IMR-90 (cell line): ENCODE measurements around the gene THSD7B. TPM values are rescaled to one million over a fixed set of nuclear protein-coding genes. Genes with fewer than 3 reads are reported as not detected.

Experiments used
- ATAC-seq: fragments of 200-7000 bp; cut with Tn5 transposase; 2 replicates; pipeline ENCODE4 v1.9.1; 2020; ENCODE audit warnings: low read depth, mild to moderate bottlenecking, moderate library complexity
- BruUV-seq: library from RNA; stranded (reverse); fragments of 400-500 nt; replicated peaks from 2 replicates; lab custom pipeline; 2021; lab: Mats Ljungman, UMichigan
- CTCF ChIA-PET: fragments of 300-600 bp; formaldehyde crosslinking; extraction: SDS; loops from one replicate; lab custom pipeline; 2021; ENCODE audit warnings: antibody characterized with exemption; lab: Yijun Ruan, JAX
- POLR2A ChIA-PET: fragments of 300-600 bp; sonication (Branson Sonifier 250); formaldehyde crosslinking; loops from one replicate; lab custom pipeline; 2022; ENCODE audit warnings: antibody characterized with exemption; ENCODE audit not compliant: unreplicated experiment; lab: Charles Lee
- DNase-seq: peaks from one replicate; pipeline ENCODE4 v3.0.0; 2013
- H2AFZ ChIP-seq: replicated peaks from 2 replicates; pipeline ENCODE3; 2013; ENCODE audit warnings: low read length, mild to moderate bottlenecking; ENCODE audit not compliant: poor library complexity
- H2AK5ac ChIP-seq: 2 replicates; pipeline ENCODE4 v1.6.1; 2013; ENCODE audit warnings: low read depth, low read length, inconsistent platforms
- H2AK9ac ChIP-seq: replicated peaks from 2 replicates; pipeline ENCODE3; 2013; ENCODE audit warnings: mild to moderate bottlenecking, low read depth, low read length, moderate library complexity; ENCODE audit not compliant: poor library complexity
- H2BK120ac ChIP-seq: 2 replicates; pipeline ENCODE4 v1.6.1; 2013; ENCODE audit warnings: low read depth, low read length, inconsistent platforms
- H2BK15ac ChIP-seq: 3 replicates; pipeline ENCODE4 v1.6.1; 2013; ENCODE audit warnings: low read depth, low read length, inconsistent platforms
- H2BK20ac ChIP-seq: 2 replicates; pipeline ENCODE4 v1.6.1; 2013; ENCODE audit warnings: low read depth, mild to moderate bottlenecking, inconsistent platforms, low read length, moderate library complexity
- H2BK5ac ChIP-seq: 2 replicates; pipeline ENCODE4 v1.6.1; 2013; ENCODE audit warnings: mild to moderate bottlenecking, low read depth, low read length, inconsistent platforms; ENCODE audit not compliant: poor library complexity, severe bottlenecking
- H3K14ac ChIP-seq: replicated peaks from 2 replicates; pipeline ENCODE4 v1.6.1; 2013; ENCODE audit warnings: low read depth, low read length, inconsistent platforms
- H3K18ac ChIP-seq: 2 replicates; pipeline ENCODE4 v1.6.1; 2013; ENCODE audit warnings: low read depth, low read length, control low read depth
- H3K23ac ChIP-seq: 2 replicates; pipeline ENCODE4 v1.6.1; 2013; ENCODE audit warnings: low read depth, low read length, inconsistent platforms
- H3K27ac ChIP-seq: 2 replicates; pipeline ENCODE4 v1.5.1; 2013; ENCODE audit warnings: mild to moderate bottlenecking, control low read depth, low read length; ENCODE audit not compliant: insufficient read depth
- H3K27me3 ChIP-seq: 2 replicates; pipeline ENCODE4 v1.6.1; 2013; ENCODE audit warnings: low read length; ENCODE audit not compliant: control insufficient read depth, insufficient read depth
- H3K36me3 ChIP-seq: 2 replicates; pipeline ENCODE4 v1.6.1; 2013; ENCODE audit warnings: low read length, mixed read lengths; ENCODE audit not compliant: control insufficient read depth, insufficient read depth
- H3K4ac ChIP-seq: 2 replicates; pipeline ENCODE4 v1.6.1; 2013; ENCODE audit warnings: low read depth, low read length, inconsistent platforms
- H3K4me1 ChIP-seq: 2 replicates; pipeline ENCODE4 v1.6.1; 2013; ENCODE audit warnings: low read length, mixed read lengths; ENCODE audit not compliant: control insufficient read depth, insufficient read depth
- H3K4me2 ChIP-seq: 2 replicates; pipeline ENCODE4 v1.6.1; 2013; ENCODE audit warnings: low read depth, mild to moderate bottlenecking, control low read depth, low read length, moderate library complexity
- H3K4me3 ChIP-seq: 2 replicates; pipeline ENCODE4 v1.5.1; 2013; ENCODE audit warnings: low read depth, mild to moderate bottlenecking, control low read depth, low read length, moderate library complexity; ENCODE audit not compliant: insufficient read depth
- H3K56ac ChIP-seq: 2 replicates; pipeline ENCODE4 v1.6.1; 2013; ENCODE audit warnings: low read length, inconsistent platforms; ENCODE audit not compliant: insufficient read depth; ENCODE audit errors: extremely low read depth
- H3K79me1 ChIP-seq, 2 experiments: 2 replicates each; pipeline ENCODE4 v1.6.1; 2013; ENCODE audit warnings: low read length in 2 of 2, inconsistent platforms in 1 of 2, low read depth in 1 of 2
- H3K9ac ChIP-seq: 2 replicates; pipeline ENCODE4 v1.6.1; 2013; ENCODE audit warnings: low read depth, low read length, control low read depth
- H3K9me1 ChIP-seq: 2 replicates; pipeline ENCODE4 v1.6.1; 2013; ENCODE audit warnings: low read length, inconsistent platforms; ENCODE audit not compliant: insufficient read depth
- H3K9me3 ChIP-seq: 2 replicates; pipeline ENCODE4 v1.6.1; 2013; ENCODE audit warnings: low read length; ENCODE audit not compliant: control insufficient read depth, insufficient read depth
- H4K20me1 ChIP-seq: 2 replicates; pipeline ENCODE4 v1.6.1; 2013; ENCODE audit warnings: low read length, inconsistent platforms; ENCODE audit not compliant: insufficient read depth
- H4K5ac ChIP-seq: 2 replicates; pipeline ENCODE4 v1.6.1; 2013; ENCODE audit warnings: mild to moderate bottlenecking, low read depth, low read length, control low read depth
- H4K8ac ChIP-seq, 2 experiments: 2 replicates each; pipeline ENCODE4 v1.6.1; 2013; ENCODE audit warnings: low read depth in 2 of 2, low read length in 2 of 2, control low read depth in 1 of 2, inconsistent platforms in 1 of 2
- H4K91ac ChIP-seq: 2 replicates; pipeline ENCODE4 v1.6.1; 2013; ENCODE audit warnings: low read depth, low read length, inconsistent platforms; ENCODE audit not compliant: insufficient read depth
- BHLHE40 ChIP-seq: fragments of 150-350 bp; IDR thresholded peaks from 2 replicates; pipeline ENCODE4 v1.6.1; 2016; ENCODE audit warnings: mild to moderate bottlenecking, low read depth, low read length
- SMC3 ChIP-seq: fragments of 150-350 bp; IDR thresholded peaks from 2 replicates; pipeline ENCODE4 v1.6.1; 2016; ENCODE audit warnings: low read depth, mild to moderate bottlenecking, antibody characterized with exemption, low read length, moderate library complexity
- WGBS, 2 experiments: methylation state at CpG; one replicate each; pipeline versions ENCODE4 v1.1.5 to v1.1.7; 2013; ENCODE audit warnings: missing lambda C conversion rate in 2 of 2; ENCODE audit not compliant: insufficient read length in 1 of 2; ENCODE audit errors: extremely low coverage in 2 of 2; 5-methylcytosine and 5-hydroxymethylcytosine counted together
- dilution Hi-C: fragments of 300-500 bp; cut with HindIII; formaldehyde crosslinking; loops from one replicate; pipeline ENCODE4 v1.14.3; 2018; ENCODE audit warnings: low sequenced_read_pairs; ENCODE audit not compliant: unreplicated experiment
- in situ Hi-C: fragments of 300-500 bp; cut with MboI; formaldehyde crosslinking; loops from 3 replicates; pipeline ENCODE4 v1.14.3; 2019; ENCODE audit warnings: low sequenced_read_pairs, inconsistent platforms, mixed read lengths
- intact Hi-C: fragments of 100-400 bp; cut with micrococcal nuclease; formaldehyde crosslinking; loops from 2 replicates; pipeline ENCODE4 v1.10.0; 2022
- polyA plus RNA-seq, 3 experiments: library from polyadenylated mRNA; depleted of rRNA; stranded (reverse); fragments of >200 nt; gene quantifications; 2 replicates each; pipeline ENCODE4 v1.2.3, GENCODE V29; 2012; ENCODE audit warnings: low replicate concordance in 1 of 3
- total RNA-seq: library from RNA; depleted of rRNA; stranded (reverse); fragments of >200 nt; gene quantifications from 2 replicates; pipeline ENCODE4 v1.2.3, GENCODE V29; 2012

THSD7B gene
- total and polyA plus RNA-seq, 2 of the 4 experiments (the other 2 are of a cell fraction), result not detected

GRCh38 chr2:136796339-136796738 is 31.0 kb downstream of the THSD7B start:
- ChIA-PET CTCF (interaction anchor here (0.6 kb wide), 1 partner anchor 882 kb away, joined by 3 read pairs; no protein-coding TSS in a partner anchor), POLR2A (no interaction called here)
- Histone ChIP-seq H3K27ac (no peak overlapping the region), H3K23ac (no peak overlapping the region), H3K9ac (no peak overlapping the region), H4K91ac (no peak overlapping the region), H4K5ac (no peak overlapping the region), H2BK20ac (no peak overlapping the region), H3K4me2 (no peak overlapping the region), H4K8ac (no peak overlapping the region), H3K18ac (no peak overlapping the region), H3K4ac (no peak overlapping the region), H3K14ac (no peak overlapping the region), H2AFZ (no peak overlapping the region), H2BK15ac (no peak overlapping the region), H3K79me1 (no peaks in the 10 kb centered on the region), H4K20me1 (no peaks in the 10 kb centered on the region), H3K9me3 (peaks cover 3% of the 10 kb centered on the region; the same call in 1 of the 2 replicates), H3K9me1 (no peaks in the 10 kb centered on the region), H2AK9ac (no peak overlapping the region), H2AK5ac (no peak overlapping the region), H3K56ac (no peak overlapping the region), H2BK5ac (no peak overlapping the region), H3K36me3 (no peaks in the 10 kb centered on the region), H3K4me3 (no peak overlapping the region), H2BK120ac (no peak overlapping the region), H3K4me1 (no peaks in the 10 kb centered on the region), H3K27me3 (no peaks in the 10 kb centered on the region)
- WGBS, 2 experiments, result no CpG with 5 or more reads among the region's 4 CpGs
- dilution Hi-C loops, result no loop called here
- no TSS peak for BruUV-seq
- in situ Hi-C loops, result no loop called here
- no peak for ATAC-seq
- DNase-seq, result no peak
- intact Hi-C loops, result no loop called here
- no peak for TF ChIP-seq SMC3
- TF ChIP-seq BHLHE40, result no peak
